Spleen (tissue), 11 donors: ENCODE results near the gene CACNA2D4. TPM values are rescaled to one million over a fixed set of nuclear protein-coding genes. Genes with fewer than 3 reads are reported as not detected.

Experiments
- DNase-seq: peaks from one replicate; pipeline ENCODE4 v3.0.0-alpha.2; 2020
- H3K27ac ChIP-seq, 8 donors: fragments of 200-600 bp; sonication (generic) in 7 of 8; 1 replicate in 4 of 8; 2 replicates in 4 of 8; pipeline versions ENCODE4 v1.5.0 to v1.8.0; 2016 to 2021; ENCODE audit warnings: inconsistent platforms in 4 of 8, mild to moderate bottlenecking in 4 of 8, moderate library complexity in 1 of 8
- H3K27me3 ChIP-seq, 7 donors: fragments of 200-600 bp; sonication (generic) in 6 of 7; replicated peaks in 1 of 7; 1 replicate in 4 of 7; 2 replicates in 3 of 7; pipeline versions ENCODE4 v1.5.0 to v1.8.0; 2016 to 2021; ENCODE audit warnings: inconsistent platforms in 3 of 7, mild to moderate bottlenecking in 1 of 7
- H3K36me3 ChIP-seq, 6 donors: fragments of 200-600 bp; sonication (generic) in 5 of 6; 1 replicate in 4 of 6; 2 replicates in 2 of 6; pipeline versions ENCODE4 v1.5.0 to v1.8.0; 2016 to 2021; ENCODE audit warnings: inconsistent platforms in 2 of 6
- H3K4me1 ChIP-seq, 6 donors: fragments of 200-600 bp; sonication (generic) in 5 of 6; 1 replicate in 3 of 6; 2 replicates in 3 of 6; pipeline versions ENCODE4 v1.5.0 to v1.8.0; 2016 to 2021; ENCODE audit warnings: inconsistent platforms in 3 of 6
- H3K4me3 ChIP-seq, 8 donors: fragments of 200-600 bp; sonication (generic) in 7 of 8; 1 replicate in 4 of 8; 2 replicates in 4 of 8; pipeline versions ENCODE4 v1.5.0 to v1.8.0; 2016 to 2021; ENCODE audit warnings: inconsistent platforms in 4 of 8, mild to moderate bottlenecking in 4 of 8, moderate library complexity in 2 of 8
- H3K9me3 ChIP-seq, 8 donors: fragments of 200-600 bp; sonication (generic) in 7 of 8; 1 replicate in 4 of 8; 2 replicates in 4 of 8; pipeline versions ENCODE4 v1.5.0 to v1.8.0; 2016 to 2021; ENCODE audit warnings: inconsistent platforms in 4 of 8
- POLR2A ChIP-seq, 3 donors: fragments of 450-650 bp; IDR thresholded peaks; one replicate each; pipeline ENCODE4 v1.5.1; 2017; ENCODE audit warnings: antibody characterized with exemption in 3 of 3, mild to moderate bottlenecking in 1 of 3
- POLR2AphosphoS5 ChIP-seq, 3 donors: sonication (generic); formaldehyde crosslinking; IDR thresholded peaks; one replicate each; pipeline ENCODE4 v1.5.1; 2017; ENCODE audit warnings: antibody characterized with exemption in 3 of 3
- WGBS, 5 donors: extraction: QIAGEN DNeasy Blood & Tissue Kit in 3 of 5; methylation state at CpG; one replicate each; pipeline versions ENCODE4 v1.1.5 to v1.1.7; 2013 to 2018; 5-methylcytosine and 5-hydroxymethylcytosine counted together
- intact Hi-C: fragments of 100-400 bp; cut with DNase I; formaldehyde crosslinking; loops from one replicate; pipeline ENCODE4 v1.15.0; 2023; ENCODE audit warnings: low total_unique reads
- polyA plus RNA-seq, 3 donors: library from polyadenylated mRNA; stranded (reverse); fragments of 200-250 nt; gene quantifications; one replicate each; pipeline ENCODE4 v1.2.1, GENCODE V29; 2013
- total RNA-seq, 7 donors: library from RNA; depleted of rRNA in 3 of 7; stranded (reverse); fragments of >200 nt in 3 of 7; fragmentation: NEBNext Ultra II Directional in 4 of 7; extraction: Animal tissue kit (Norgen Biotek cat#: 25700) in 4 of 7; gene quantifications; one replicate each; pipeline versions ENCODE4 v1.1.0 to v1.2.1, GENCODE V29; 2016 to 2021
- TF ChIP-seq, protein P1 (sequence below), 11 experiments: fragments of 200-600 bp in 7 of 11; fragments of 450-650 bp in 4 of 11; sonication (generic) in 4 of 11; IDR thresholded peaks in 8 of 11; conservative IDR thresholded peaks in 3 of 11; 1 replicate in 7 of 11; 2 replicates in 4 of 11; pipeline versions ENCODE4 v1.4.0 to v1.8.0; 2016 to 2021; ENCODE audit warnings: antibody characterized with exemption in 11 of 11, inconsistent platforms in 4 of 11, mild to moderate bottlenecking in 1 of 11
- donor health status: healthy with polysubstance abuse.
- donor health status: DM: no; HTN: no; CAD: no; lungs with moderate emphysema.
- donor health status: DM: no; HTN: no; CAD: no.
- donor health status: Bipolar disorder and iron deficiency.
- donor health status: healthy.
- donor health status: DM: no; HTN: no; CAD: no.
- donor health status: DM: yes; HTN: yes; CAD: no.

Gene CACNA2D4
- total and polyA plus RNA-seq, 10 donors: 3.3 to 11.8 (median 7.0) TPM

- Histone ChIP-seq H3K27ac (no peak overlapping the region), H3K4me3 (no peak overlapping the region), H3K9me3 (no peaks in the 10 kb centered on the region), H3K27me3 (no peaks in the 10 kb centered on the region), H3K4me1 (peaks cover 0 to 3% (median 0%) of the 10 kb centered on the region in 6 donors), H3K36me3 (peaks cover 0 to 41% (median 11%) of the 10 kb centered on the region in 6 donors)
- TF ChIP-seq POLR2AphosphoS5 (IDR thresholded peaks at IDR 0.05): no peak
- TF ChIP-seq, protein P1, sequence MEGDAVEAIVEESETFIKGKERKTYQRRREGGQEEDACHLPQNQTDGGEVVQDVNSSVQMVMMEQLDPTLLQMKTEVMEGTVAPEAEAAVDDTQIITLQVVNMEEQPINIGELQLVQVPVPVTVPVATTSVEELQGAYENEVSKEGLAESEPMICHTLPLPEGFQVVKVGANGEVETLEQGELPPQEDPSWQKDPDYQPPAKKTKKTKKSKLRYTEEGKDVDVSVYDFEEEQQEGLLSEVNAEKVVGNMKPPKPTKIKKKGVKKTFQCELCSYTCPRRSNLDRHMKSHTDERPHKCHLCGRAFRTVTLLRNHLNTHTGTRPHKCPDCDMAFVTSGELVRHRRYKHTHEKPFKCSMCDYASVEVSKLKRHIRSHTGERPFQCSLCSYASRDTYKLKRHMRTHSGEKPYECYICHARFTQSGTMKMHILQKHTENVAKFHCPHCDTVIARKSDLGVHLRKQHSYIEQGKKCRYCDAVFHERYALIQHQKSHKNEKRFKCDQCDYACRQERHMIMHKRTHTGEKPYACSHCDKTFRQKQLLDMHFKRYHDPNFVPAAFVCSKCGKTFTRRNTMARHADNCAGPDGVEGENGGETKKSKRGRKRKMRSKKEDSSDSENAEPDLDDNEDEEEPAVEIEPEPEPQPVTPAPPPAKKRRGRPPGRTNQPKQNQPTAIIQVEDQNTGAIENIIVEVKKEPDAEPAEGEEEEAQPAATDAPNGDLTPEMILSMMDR (IDR thresholded peaks at IDR 0.05 in 8 of 11, conservative IDR thresholded peaks at IDR 0.05 in 3 of 11): no peak
- 92 to 98% (median 95%) methylated on average over 8 of the region's 8 CpGs for WGBS, 5 donors
- no peak for DNase-seq
- intact Hi-C loops: no loop called here
These were observed 148.5 kb downstream of the CACNA2D4 start for GRCh38 chr12:1769809-1770494.

- intact Hi-C loops: no loop called here
- no peak for DNase-seq
- Histone ChIP-seq H3K4me1 (peaks cover 0 to 4% (median 0%) of the 10 kb centered on the region in 6 donors), H3K27me3 (no peaks in the 10 kb centered on the region), H3K4me3 (no peak overlapping the region), H3K9me3 (no peaks in the 10 kb centered on the region), H3K27ac (no peak overlapping the region), H3K36me3 (peaks cover 0 to 33% (median 8%) of the 10 kb centered on the region in 6 donors)
- WGBS, 5 donors: 91 to 97% (median 93%) methylated on average over 1 of the region's 1 CpG
- TF ChIP-seq POLR2AphosphoS5 (IDR thresholded peaks at IDR 0.05) (no peak), POLR2A (IDR thresholded peaks at IDR 0.05) (no peak)
- TF ChIP-seq, protein P1 (IDR thresholded peaks at IDR 0.05 in 8 of 11, conservative IDR thresholded peaks at IDR 0.05 in 3 of 11): no peak
These were observed 149.8 kb downstream of the CACNA2D4 start for GRCh38 chr12:1768615-1769014.

GRCh38 chr12:1767407-1768090, 150.9 kb downstream of the CACNA2D4 start:
- TF ChIP-seq, protein P1 (IDR thresholded peaks at IDR 0.05 in 8 of 11, conservative IDR thresholded peaks at IDR 0.05 in 3 of 11): no peak
- TF ChIP-seq POLR2A (IDR thresholded peaks at IDR 0.05) (no peak), POLR2AphosphoS5 (IDR thresholded peaks at IDR 0.05) (no peak)
- 93 to 100% (median 95%) methylated on average over 1 of the region's 1 CpG for WGBS, 5 donors
- intact Hi-C loops: no loop called here

GRCh38 chr12:1766110-1766509, 152.3 kb downstream of the CACNA2D4 start:
- no peak overlapping the region for H3K27ac ChIP-seq
- WGBS, 5 donors: 88 to 98% (median 96%) methylated on average over 1 of the region's 1 CpG

More at GRCh38 chr12:1767407-1768090, 150.9 kb downstream of the CACNA2D4 start:
- no peaks in the 10 kb centered on the region for H3K27me3 ChIP-seq
- no peak overlapping the region for H3K4me3 ChIP-seq
- H3K36me3 ChIP-seq: peaks cover 0 to 27% (median 3%) of the 10 kb centered on the region in 6 donors
- H3K9me3 ChIP-seq: no peaks in the 10 kb centered on the region
- no peak for DNase-seq
- peaks cover 0 to 12% (median 0%) of the 10 kb centered on the region in 6 donors for H3K4me1 ChIP-seq
- H3K27ac ChIP-seq: no peak overlapping the region

More at GRCh38 chr12:1766110-1766509, 152.3 kb downstream of the CACNA2D4 start:
- no peak for DNase-seq
- Histone ChIP-seq H3K9me3 (no peaks in the 10 kb centered on the region), H3K36me3 (peaks cover 0 to 25% (median 3%) of the 10 kb centered on the region in 6 donors), H3K4me3 (no peak overlapping the region), H3K27me3 (no peaks in the 10 kb centered on the region), H3K4me1 (peaks cover 0 to 12% (median 0%) of the 10 kb centered on the region in 6 donors)
- intact Hi-C loops: no loop called here
- TF ChIP-seq POLR2AphosphoS5 (IDR thresholded peaks at IDR 0.05) (no peak), POLR2A (IDR thresholded peaks at IDR 0.05) (no peak)
- TF ChIP-seq, protein P1 (IDR thresholded peaks at IDR 0.05 in 8 of 11, conservative IDR thresholded peaks at IDR 0.05 in 3 of 11): no peak
